PFSK-1 (cell line): ENCODE results near the gene TMEM218.

Source experiments
- FOXP2 ChIP-seq: optimal IDR thresholded peaks from 2 replicates; pipeline ENCODE3; 2011; ENCODE audit warnings: borderline replicate concordance, control low read depth, inconsistent platforms; ENCODE audit not compliant: insufficient read depth; ENCODE audit errors: extremely low read length, extremely low read depth
- POLR2AphosphoS5 ChIP-seq: IDR thresholded peaks from 2 replicates; pipeline ENCODE4 v1.6.1; 2012; ENCODE audit warnings: low read depth, mild to moderate bottlenecking, control low read depth, low read length, moderate library complexity
- SIN3A ChIP-seq: IDR thresholded peaks from 2 replicates; pipeline ENCODE4 v1.6.1; 2012; ENCODE audit warnings: mild to moderate bottlenecking, low read length, moderate library complexity, borderline replicate concordance; ENCODE audit not compliant: insufficient read depth
- TAF1 ChIP-seq: IDR thresholded peaks from 2 replicates; pipeline ENCODE4 v1.6.1; 2012; ENCODE audit warnings: low read length, control low read depth, borderline replicate concordance; ENCODE audit not compliant: insufficient read depth
- TF ChIP-seq, protein P1 (sequence below), 2 experiments: IDR thresholded peaks; 2 replicates each; pipeline versions ENCODE4 v1.6.1 to v1.8.0; 2011 to 2012; ENCODE audit warnings: low read depth in 2 of 2, low read length in 2 of 2, control low read depth in 1 of 2, inconsistent platforms in 1 of 2, mild to moderate bottlenecking in 1 of 2, moderate library complexity in 1 of 2; ENCODE audit not compliant: insufficient read depth in 1 of 2

TMEM218 gene

DNA sequence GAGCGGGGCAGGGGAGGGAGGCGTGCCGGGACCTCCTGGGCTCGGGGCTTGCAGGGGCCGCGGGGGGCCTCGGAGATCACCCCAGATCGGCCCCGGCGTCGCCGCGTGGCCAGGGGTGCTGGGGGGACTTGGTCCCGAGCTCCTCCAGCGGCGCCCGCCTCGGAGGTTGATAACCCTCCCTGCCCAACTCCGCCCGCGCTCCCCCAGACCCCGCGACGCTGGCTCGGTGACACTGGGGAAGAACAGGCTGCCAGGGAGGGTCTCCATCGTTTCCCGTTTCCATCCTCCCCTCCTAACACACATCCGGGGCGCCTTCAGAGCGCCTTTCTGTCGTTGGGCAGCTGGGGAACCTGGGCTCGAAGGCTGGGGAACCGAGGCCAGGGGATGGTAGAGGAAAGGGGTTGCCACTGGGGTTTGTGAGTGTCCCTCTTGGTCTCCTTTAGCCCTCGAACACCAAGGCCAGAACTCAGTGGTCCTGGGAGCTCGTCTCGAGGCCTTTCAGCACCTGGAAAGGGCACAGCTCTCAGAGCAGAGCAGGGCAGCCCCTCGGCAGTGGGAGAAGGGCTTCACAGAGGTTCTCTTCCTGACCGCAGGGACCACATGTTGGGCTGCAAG is 47.9 kb downstream of the TMEM218 start:
- TF ChIP-seq FOXP2 (no peak), SIN3A (no peak), POLR2AphosphoS5 (no peak), TAF1 (no peak)
- TF ChIP-seq, protein P1, sequence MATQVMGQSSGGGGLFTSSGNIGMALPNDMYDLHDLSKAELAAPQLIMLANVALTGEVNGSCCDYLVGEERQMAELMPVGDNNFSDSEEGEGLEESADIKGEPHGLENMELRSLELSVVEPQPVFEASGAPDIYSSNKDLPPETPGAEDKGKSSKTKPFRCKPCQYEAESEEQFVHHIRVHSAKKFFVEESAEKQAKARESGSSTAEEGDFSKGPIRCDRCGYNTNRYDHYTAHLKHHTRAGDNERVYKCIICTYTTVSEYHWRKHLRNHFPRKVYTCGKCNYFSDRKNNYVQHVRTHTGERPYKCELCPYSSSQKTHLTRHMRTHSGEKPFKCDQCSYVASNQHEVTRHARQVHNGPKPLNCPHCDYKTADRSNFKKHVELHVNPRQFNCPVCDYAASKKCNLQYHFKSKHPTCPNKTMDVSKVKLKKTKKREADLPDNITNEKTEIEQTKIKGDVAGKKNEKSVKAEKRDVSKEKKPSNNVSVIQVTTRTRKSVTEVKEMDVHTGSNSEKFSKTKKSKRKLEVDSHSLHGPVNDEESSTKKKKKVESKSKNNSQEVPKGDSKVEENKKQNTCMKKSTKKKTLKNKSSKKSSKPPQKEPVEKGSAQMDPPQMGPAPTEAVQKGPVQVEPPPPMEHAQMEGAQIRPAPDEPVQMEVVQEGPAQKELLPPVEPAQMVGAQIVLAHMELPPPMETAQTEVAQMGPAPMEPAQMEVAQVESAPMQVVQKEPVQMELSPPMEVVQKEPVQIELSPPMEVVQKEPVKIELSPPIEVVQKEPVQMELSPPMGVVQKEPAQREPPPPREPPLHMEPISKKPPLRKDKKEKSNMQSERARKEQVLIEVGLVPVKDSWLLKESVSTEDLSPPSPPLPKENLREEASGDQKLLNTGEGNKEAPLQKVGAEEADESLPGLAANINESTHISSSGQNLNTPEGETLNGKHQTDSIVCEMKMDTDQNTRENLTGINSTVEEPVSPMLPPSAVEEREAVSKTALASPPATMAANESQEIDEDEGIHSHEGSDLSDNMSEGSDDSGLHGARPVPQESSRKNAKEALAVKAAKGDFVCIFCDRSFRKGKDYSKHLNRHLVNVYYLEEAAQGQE (IDR thresholded peaks at IDR 0.05; ENCODE audit: insufficient read depth in 1 of 2, low read depth in 2 of 2, low read length in 2 of 2): no peak

DNA sequence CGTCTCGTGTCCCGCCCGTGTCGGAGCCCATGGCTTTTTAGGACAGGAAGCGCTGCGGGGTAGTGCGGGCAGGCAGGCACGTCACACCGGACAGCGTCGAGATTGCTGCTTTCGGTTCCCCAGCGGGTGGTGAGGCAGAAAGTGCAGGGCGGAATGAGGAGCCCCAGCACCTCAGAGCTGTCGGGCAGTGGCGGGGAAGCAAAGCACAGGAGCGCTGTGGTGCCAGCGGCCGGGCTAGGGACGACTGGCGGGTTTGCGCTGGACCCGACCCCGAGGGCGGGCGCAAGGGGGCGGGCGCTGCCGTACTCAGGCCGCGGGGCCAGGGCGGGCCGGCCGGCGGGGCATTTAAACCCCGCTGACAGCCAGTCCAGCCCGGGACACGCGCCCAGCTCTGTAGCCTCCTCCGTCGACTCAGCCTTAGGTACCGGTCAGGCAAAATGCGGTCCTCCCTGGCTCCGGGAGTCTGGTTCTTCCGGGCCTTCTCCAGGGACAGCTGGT is 48.4 kb downstream of the TMEM218 start, which contains the start of gene SLC37A2:
SLC37A2 (plus strand) TSS at position 375 of the 498 bp plus-strand sequence; CDS start at position 438, 63 bp downstream.
- TF ChIP-seq POLR2AphosphoS5: no peak
- TF ChIP-seq SIN3A: peak; percentile 66; the same call in 1 of the 2 replicates

DNA sequence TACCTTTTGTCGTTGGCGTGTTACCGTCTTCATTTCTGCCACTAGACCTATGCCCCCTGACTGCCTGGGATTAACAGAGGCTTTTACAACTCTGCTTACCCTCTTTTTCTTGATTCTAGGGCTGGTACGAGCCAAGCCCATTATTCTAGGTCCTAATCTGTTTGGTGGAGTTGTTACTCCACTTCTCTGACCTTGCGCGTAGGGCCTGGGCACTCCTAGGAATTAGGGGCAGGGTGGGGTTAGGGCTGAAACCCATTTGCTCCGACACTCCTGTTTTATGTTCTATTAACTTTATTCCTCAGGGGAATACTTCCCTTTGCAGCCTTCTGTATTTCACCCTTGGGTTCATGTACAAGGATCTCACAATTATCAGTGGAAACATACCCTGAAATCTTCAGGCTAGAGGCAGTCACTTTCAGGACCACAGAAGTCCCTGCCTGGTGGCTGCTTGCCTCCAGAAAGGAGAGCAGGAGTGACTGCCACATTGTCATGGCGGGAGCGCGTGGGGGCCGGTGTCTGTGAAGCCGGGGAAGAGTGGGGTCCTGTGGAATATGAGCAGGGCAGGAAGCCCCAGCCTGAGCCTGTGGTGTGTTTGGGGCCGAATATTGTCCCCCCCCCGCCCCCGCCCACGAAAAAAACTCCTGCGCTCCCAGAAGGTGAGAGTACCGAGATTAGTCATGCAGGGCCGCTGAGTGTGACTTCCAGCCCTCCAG is 49.1 kb downstream of the TMEM218 start:
- TF ChIP-seq TAF1 (no peak), SIN3A (no peak), FOXP2 (no peak), POLR2AphosphoS5 (no peak)
- TF ChIP-seq, protein P1 (IDR thresholded peaks at IDR 0.05; ENCODE audit: insufficient read depth in 1 of 2, low read depth in 2 of 2, low read length in 2 of 2): no peak

DNA sequence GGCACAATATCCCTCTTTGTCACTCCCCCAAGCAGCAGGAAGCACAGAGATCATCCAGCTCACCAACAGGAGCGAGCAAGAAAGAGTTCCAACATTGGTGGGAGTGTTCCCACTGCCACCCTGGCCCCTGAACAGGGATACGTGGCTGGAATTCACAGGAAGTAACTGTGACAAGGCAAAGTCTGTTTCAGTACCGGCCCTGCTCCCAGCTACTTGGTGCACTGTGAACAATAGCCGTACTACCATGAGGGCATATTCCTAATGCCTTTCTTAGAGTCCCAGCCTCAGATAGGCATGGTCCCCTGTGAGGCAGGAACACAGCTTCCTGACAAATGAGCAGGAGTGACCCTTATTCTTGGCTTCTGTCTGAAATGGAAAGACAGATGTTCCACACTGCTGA is 50.1 kb downstream of the TMEM218 start:
- no peak for TF ChIP-seq TAF1
- no peak for TF ChIP-seq POLR2AphosphoS5
- TF ChIP-seq, protein P1 (IDR thresholded peaks at IDR 0.05; ENCODE audit: insufficient read depth in 1 of 2, low read depth in 2 of 2, low read length in 2 of 2): no peak
- no peak for TF ChIP-seq FOXP2
- no peak for TF ChIP-seq SIN3A

DNA sequence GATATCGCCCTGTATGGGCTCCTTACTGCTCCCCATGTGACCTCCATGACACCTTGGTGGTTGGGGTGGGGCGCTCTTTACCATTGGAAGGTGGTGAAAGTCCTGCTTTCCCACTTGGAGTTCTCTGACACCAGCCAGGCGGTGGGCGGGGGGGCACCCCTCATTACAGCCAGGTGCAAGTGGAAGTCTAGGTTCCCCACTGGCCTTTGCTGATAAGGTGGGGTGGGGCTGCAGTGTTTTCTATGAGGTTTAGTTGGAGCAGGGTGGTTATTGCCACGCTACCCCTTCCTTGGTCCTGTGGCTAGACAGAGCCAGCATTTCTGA is 53.8 kb downstream of the TMEM218 start:
- TF ChIP-seq SIN3A (no peak), POLR2AphosphoS5 (no peak), TAF1 (no peak), FOXP2 (no peak)
- TF ChIP-seq, protein P1 (IDR thresholded peaks at IDR 0.05; ENCODE audit: insufficient read depth in 1 of 2, low read depth in 2 of 2, low read length in 2 of 2): no peak
